Smooth muscle cell (in vitro differentiated cells): ENCODE data around the gene CHMP2A. TPM values are rescaled to one million over a fixed set of nuclear protein-coding genes. Genes with fewer than 3 reads are reported as not detected.

Experiments used
- DNase-seq: peaks from one replicate; lab custom pipeline; 2025; ENCODE audit not compliant: unreplicated experiment; lab: John Stamatoyannopoulos, UW
- H2AFZ ChIP-seq: fragments of 200-600 bp; sonication (generic); 2 replicates; pipeline ENCODE4 v1.6.0; 2016; ENCODE audit warnings: antibody characterized with exemption, low read depth, mild to moderate bottlenecking
- H3F3A ChIP-seq: fragments of 200-600 bp; sonication (generic); 2 replicates; pipeline ENCODE4 v1.6.0; 2017; ENCODE audit warnings: antibody characterized with exemption, low read depth
- H3K27ac ChIP-seq: fragments of 200-600 bp; sonication (generic); 2 replicates; pipeline ENCODE4 v1.5.1; 2016; ENCODE audit warnings: low read depth, mild to moderate bottlenecking
- H3K27me3 ChIP-seq: fragments of 200-600 bp; sonication (generic); 2 replicates; pipeline ENCODE4 v1.6.1; 2016; ENCODE audit warnings: low read depth, mild to moderate bottlenecking
- H3K36me3 ChIP-seq: fragments of 200-600 bp; sonication (generic); 2 replicates; pipeline ENCODE4 v1.5.1; 2016; ENCODE audit warnings: low read depth
- H3K4me1 ChIP-seq: fragments of 200-600 bp; sonication (generic); 2 replicates; pipeline ENCODE4 v1.5.1; 2016; ENCODE audit warnings: low read depth
- H3K4me2 ChIP-seq: fragments of 200-600 bp; sonication (generic); 2 replicates; pipeline ENCODE4 v1.6.0; 2016; ENCODE audit warnings: mild to moderate bottlenecking
- H3K4me3 ChIP-seq: fragments of 200-600 bp; sonication (generic); 2 replicates; pipeline ENCODE4 v1.5.1; 2016; ENCODE audit warnings: mild to moderate bottlenecking
- H3K79me2 ChIP-seq: fragments of 200-600 bp; sonication (generic); 2 replicates; pipeline ENCODE4 v1.6.0; 2016; ENCODE audit warnings: low read depth, mild to moderate bottlenecking
- H3K9ac ChIP-seq: fragments of 200-600 bp; sonication (generic); 2 replicates; pipeline ENCODE4 v1.6.0; 2016; ENCODE audit warnings: low read depth
- H3K9me3 ChIP-seq: fragments of 200-600 bp; sonication (generic); replicated peaks from 2 replicates; pipeline ENCODE4 v1.5.1; 2016; ENCODE audit warnings: low read depth
- H4K20me1 ChIP-seq: fragments of 200-600 bp; sonication (generic); 2 replicates; pipeline ENCODE4 v1.6.0; 2016; ENCODE audit warnings: low read depth
- CTCF ChIP-seq: fragments of 200-600 bp; sonication (generic); IDR thresholded peaks from 2 replicates; pipeline ENCODE4 v1.5.1; 2017; ENCODE audit warnings: borderline replicate concordance, mild to moderate bottlenecking, antibody characterized with exemption; ENCODE audit not compliant: insufficient read depth, poor library complexity, severe bottlenecking
- WGBS: methylation state at CpG from one replicate; pipeline ENCODE4 v1.1.7; 2016; ENCODE audit warnings: low lambda C conversion rate; 5-methylcytosine and 5-hydroxymethylcytosine counted together
- polyA plus RNA-seq: library from polyadenylated mRNA; unstranded; fragments of >200 nt; fragmentation: Nextera tagmentation; extraction: Ambion mirVana; gene quantifications from 2 replicates; pipeline ENCODE4 v1.2.1, GENCODE V29; 2016
- total RNA-seq: library from RNA; depleted of rRNA; stranded (reverse); fragments of >200 nt; gene quantifications from 2 replicates; pipeline ENCODE4 v1.2.3, GENCODE V29; 2014

The CHMP2A gene
- total and polyA plus RNA-seq, 2 experiments from 2014 or later: 153 to 213 TPM

GRCh38 chr19:58515259-58515658 lies 39.6 kb downstream of the CHMP2A start:
- no peaks in the 10 kb centered on the region for H3F3A ChIP-seq
- no peaks in the 10 kb centered on the region for H3K36me3 ChIP-seq
- no peak overlapping the region for H2AFZ ChIP-seq
- no peak for DNase-seq
- no peak overlapping the region for H3K9ac ChIP-seq
- TF ChIP-seq CTCF: no peak
- H3K79me2 ChIP-seq: peaks cover 46% of the 10 kb centered on the region
- H3K4me1 ChIP-seq: peaks cover 6% of the 10 kb centered on the region
- no peaks in the 10 kb centered on the region for H3K9me3 ChIP-seq
- H3K27me3 ChIP-seq: no peaks in the 10 kb centered on the region
- no peak overlapping the region for H3K4me3 ChIP-seq
- no peak overlapping the region for H3K4me2 ChIP-seq
- H4K20me1 ChIP-seq: peaks cover 4% of the 10 kb centered on the region
- H3K27ac ChIP-seq: no peak overlapping the region
- 91% methylated on average over 2 of the region's 2 CpGs for WGBS

GRCh38 chr19:58514564-58515022 lies 40.3 kb downstream of the CHMP2A start:
- Histone ChIP-seq H3K4me3 (peak overlapping the region; percentile 49), H3K9ac (no peak overlapping the region), H3K27me3 (no peaks in the 10 kb centered on the region), H3K36me3 (no peaks in the 10 kb centered on the region), H3K27ac (no peak overlapping the region), H3K79me2 (peaks cover 46% of the 10 kb centered on the region), H3K4me2 (peak overlapping the region; percentile 87), H3F3A (no peaks in the 10 kb centered on the region), H4K20me1 (peaks cover 4% of the 10 kb centered on the region), H2AFZ (no peak overlapping the region), H3K4me1 (peaks cover 4% of the 10 kb centered on the region), H3K9me3 (no peaks in the 10 kb centered on the region)
- 80% methylated on average over 3 of the region's 3 CpGs for WGBS
- DNase-seq: no peak
- no peak for TF ChIP-seq CTCF

GRCh38 chr19:58513694-58514563 lies 41.0 kb downstream of the CHMP2A start:
- no peaks in the 10 kb centered on the region for H3K9me3 ChIP-seq
- H4K20me1 ChIP-seq: peaks cover 4% of the 10 kb centered on the region
- H3K4me1 ChIP-seq: peaks cover 4% of the 10 kb centered on the region
- peak overlapping the region; percentile 28 for H3K27ac ChIP-seq
- H2AFZ ChIP-seq: no peak overlapping the region
- H3K27me3 ChIP-seq: no peaks in the 10 kb centered on the region
- 19% methylated on average over 55 of the region's 66 CpGs for whole genome bisulfite sequencing
- no peaks in the 10 kb centered on the region for H3F3A ChIP-seq
- H3K4me3 ChIP-seq: peak overlapping the region; percentile 49
- peak; percentile 92 for TF ChIP-seq CTCF
- H3K36me3 ChIP-seq: no peaks in the 10 kb centered on the region
- DNase-seq: peak; percentile 70
- H3K9ac ChIP-seq: no peak overlapping the region
- peak overlapping the region; percentile 87 for H3K4me2 ChIP-seq
- peaks cover 46% of the 10 kb centered on the region for H3K79me2 ChIP-seq
